Adrenal gland (tissue), 5 donors: Measurements from ENCODE around the gene BNIP3.

Source experiments
- CTCF ChIP-seq, 6 experiments: fragments of 450-650 bp in 4 of 6; fragments of 200-600 bp in 2 of 6; sonication (generic) in 1 of 6; IDR thresholded peaks; 1 replicate in 5 of 6; 2 replicates in 1 of 6; pipeline versions ENCODE4 v1.5.1 to v1.8.0; 2016 to 2021; ENCODE audit warnings: antibody characterized with exemption in 6 of 6, mild to moderate bottlenecking in 2 of 6, moderate library complexity in 1 of 6
- POLR2A ChIP-seq, 2 donors: fragments of 450-650 bp; IDR thresholded peaks; one replicate each; pipeline ENCODE4 v1.6.1; 2017; ENCODE audit warnings: antibody characterized with exemption in 2 of 2, mild to moderate bottlenecking in 2 of 2, moderate library complexity in 1 of 2
- donor health status: DM: no; HTN: no; CAD: no.

DNA sequence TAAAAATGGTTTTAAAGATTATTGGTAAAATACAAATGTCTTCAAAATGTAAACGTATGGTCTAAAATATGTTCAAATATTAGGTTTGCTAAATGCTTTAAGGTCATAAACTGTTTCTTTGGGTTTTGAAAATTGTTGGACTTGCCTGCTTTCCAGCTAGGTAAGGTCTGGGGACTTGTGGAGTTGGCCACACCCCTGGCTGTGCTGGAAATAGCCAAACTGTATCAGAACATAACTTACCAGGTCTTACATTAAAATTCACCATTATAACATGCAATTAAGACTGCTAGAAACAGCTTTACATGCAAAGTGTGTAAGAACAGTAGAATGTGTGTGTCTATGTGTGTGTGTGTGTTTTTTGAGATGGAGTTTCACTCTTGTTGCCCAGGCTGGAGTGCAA, 29.7 kb upstream of the BNIP3 start:
- TF ChIP-seq CTCF (IDR thresholded peaks at IDR 0.05): no peak
- TF ChIP-seq POLR2A (IDR thresholded peaks at IDR 0.05): no peak
